Measurements from ENCODE around the gene CES4A. TPM values are rescaled to one million over a fixed set of nuclear protein-coding genes. Genes with fewer than 3 reads are reported as not detected.

The CES4A gene
- total and polyA plus RNA-seq, 9 of the 15 experiments (the other 6 are each of a cell fraction or from before 2014, with no cell fraction given) = 0.09 to 0.13 (median 0.11) TPM; not detected in 6

DNA sequence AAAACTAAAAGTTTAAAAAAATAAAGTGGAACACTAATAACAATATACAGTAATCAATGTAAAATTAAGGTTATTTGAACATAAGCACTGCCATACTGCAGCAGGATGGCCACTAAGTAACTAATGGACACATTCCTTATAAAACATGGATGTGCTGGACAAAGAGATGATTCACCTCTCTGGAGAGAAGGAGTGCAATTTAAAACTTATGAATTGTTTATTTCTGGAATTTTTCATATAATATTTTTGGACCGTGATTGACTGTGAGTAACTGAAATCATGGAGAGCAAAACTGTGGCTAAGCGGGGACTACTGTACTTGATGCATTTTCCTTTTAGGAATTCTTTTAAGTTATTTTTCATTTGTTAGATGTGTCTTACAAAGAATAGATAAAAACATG, 62.4 kb downstream of the CES4A start:
- Histone ChIP-seq H2AFZ (ENCODE audit: low read depth, low read length) (no peak overlapping the region), H3K9me1 (ENCODE audit: control insufficient read depth, insufficient read depth, low read length) (no peaks in the 10 kb centered on the region), H4K20me1 (replicated peaks; ENCODE audit: control insufficient read depth, insufficient read depth, low read length) (no peaks in the 10 kb centered on the region; the same call in none of the 2 replicates), H3K9me3 (replicated peaks; ENCODE audit: control insufficient read depth, insufficient read depth, low read depth, low read length) (no peaks in the 10 kb centered on the region), H3K27me3 (ENCODE audit: control insufficient read depth in 2 of 2, insufficient read depth in 2 of 2, low read length in 2 of 2) (no peaks in the 10 kb centered on the region), H3K79me2 (ENCODE audit: control insufficient read depth, insufficient read depth, low read length) (peaks cover 16% of the 10 kb centered on the region), H3K36me3 (ENCODE audit: control insufficient read depth, insufficient read depth, low read length) (peaks cover 35% of the 10 kb centered on the region), H3K9ac (ENCODE audit: insufficient read depth in 1 of 2, low read depth in 2 of 2, low read length in 2 of 2) (no peak overlapping the region), H3K4me2 (ENCODE audit: insufficient read depth, low read length) (no peak overlapping the region), H3K27ac (ENCODE audit: extremely low read depth, low read depth, low read length) (no peak overlapping the region), H3K4me3 (no peak overlapping the region), H3K4me1 (replicated peaks in 1 of 2; ENCODE audit: control insufficient read depth in 2 of 2, insufficient read depth in 2 of 2, low read length in 2 of 2) (peaks cover 6 to 12% of the 10 kb centered on the region in 2 experiments)
- ChIA-PET CTCF (ENCODE audit: low intra/inter-chr PET ratio) (no interaction called here), POLR2A (interaction anchor here (1.5 kb wide), 1 partner anchor 10 kb away, joined by 4 read pairs; no protein-coding TSS in a partner anchor)
- no peak for ATAC-seq
- DNase-seq (ENCODE audit: extremely low read depth in 1 of 4, low spot score in 3 of 4) = no peak
- no TSS peak for BruUV-seq (replicated peaks)
- 86% methylated on average over 2 of the region's 2 CpGs for WGBS (ENCODE audit: insufficient coverage, low coverage, missing lambda C conversion rate)
- no peak for FAIRE-seq
- in situ Hi-C loops (cut with MboI) (no loop called here), intact Hi-C loops (cut with micrococcal nuclease) (no loop called here)
- TF ChIP-seq, protein P1, sequence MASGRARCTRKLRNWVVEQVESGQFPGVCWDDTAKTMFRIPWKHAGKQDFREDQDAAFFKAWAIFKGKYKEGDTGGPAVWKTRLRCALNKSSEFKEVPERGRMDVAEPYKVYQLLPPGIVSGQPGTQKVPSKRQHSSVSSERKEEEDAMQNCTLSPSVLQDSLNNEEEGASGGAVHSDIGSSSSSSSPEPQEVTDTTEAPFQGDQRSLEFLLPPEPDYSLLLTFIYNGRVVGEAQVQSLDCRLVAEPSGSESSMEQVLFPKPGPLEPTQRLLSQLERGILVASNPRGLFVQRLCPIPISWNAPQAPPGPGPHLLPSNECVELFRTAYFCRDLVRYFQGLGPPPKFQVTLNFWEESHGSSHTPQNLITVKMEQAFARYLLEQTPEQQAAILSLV (tag; IDR thresholded peaks at IDR 0.05) = no peak
- TF ChIP-seq OTX1 (CRISPR knock-in tag; IDR thresholded peaks at IDR 0.05) (no peak), HINFP (tag; conservative IDR thresholded peaks at IDR 0.05; ENCODE audit: low read depth) (no peak), SAP30 (IDR thresholded peaks at IDR 0.05; ENCODE audit: borderline replicate concordance, insufficient read depth, low read depth, low read length, poor library complexity, severe bottlenecking) (no peak), PTRF (tag; IDR thresholded peaks at IDR 0.05) (no peak), SPI1 (IDR thresholded peaks at IDR 0.05; ENCODE audit: borderline replicate concordance, low read depth, low read length) (no peak), ZNF184 (CRISPR knock-in tag; IDR thresholded peaks at IDR 0.05) (no peak)
- TF ChIP-seq, protein P2, sequence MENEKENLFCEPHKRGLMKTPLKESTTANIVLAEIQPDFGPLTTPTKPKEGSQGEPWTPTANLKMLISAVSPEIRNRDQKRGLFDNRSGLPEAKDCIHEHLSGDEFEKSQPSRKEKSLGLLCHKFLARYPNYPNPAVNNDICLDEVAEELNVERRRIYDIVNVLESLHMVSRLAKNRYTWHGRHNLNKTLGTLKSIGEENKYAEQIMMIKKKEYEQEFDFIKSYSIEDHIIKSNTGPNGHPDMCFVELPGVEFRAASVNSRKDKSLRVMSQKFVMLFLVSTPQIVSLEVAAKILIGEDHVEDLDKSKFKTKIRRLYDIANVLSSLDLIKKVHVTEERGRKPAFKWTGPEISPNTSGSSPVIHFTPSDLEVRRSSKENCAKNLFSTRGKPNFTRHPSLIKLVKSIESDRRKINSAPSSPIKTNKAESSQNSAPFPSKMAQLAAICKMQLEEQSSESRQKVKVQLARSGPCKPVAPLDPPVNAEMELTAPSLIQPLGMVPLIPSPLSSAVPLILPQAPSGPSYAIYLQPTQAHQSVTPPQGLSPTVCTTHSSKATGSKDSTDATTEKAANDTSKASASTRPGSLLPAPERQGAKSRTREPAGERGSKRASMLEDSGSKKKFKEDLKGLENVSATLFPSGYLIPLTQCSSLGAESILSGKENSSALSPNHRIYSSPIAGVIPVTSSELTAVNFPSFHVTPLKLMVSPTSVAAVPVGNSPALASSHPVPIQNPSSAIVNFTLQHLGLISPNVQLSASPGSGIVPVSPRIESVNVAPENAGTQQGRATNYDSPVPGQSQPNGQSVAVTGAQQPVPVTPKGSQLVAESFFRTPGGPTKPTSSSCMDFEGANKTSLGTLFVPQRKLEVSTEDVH (IDR thresholded peaks at IDR 0.05; ENCODE audit: low read depth, partially characterized antibody) = no peak
- TF ChIP-seq, protein P3, sequence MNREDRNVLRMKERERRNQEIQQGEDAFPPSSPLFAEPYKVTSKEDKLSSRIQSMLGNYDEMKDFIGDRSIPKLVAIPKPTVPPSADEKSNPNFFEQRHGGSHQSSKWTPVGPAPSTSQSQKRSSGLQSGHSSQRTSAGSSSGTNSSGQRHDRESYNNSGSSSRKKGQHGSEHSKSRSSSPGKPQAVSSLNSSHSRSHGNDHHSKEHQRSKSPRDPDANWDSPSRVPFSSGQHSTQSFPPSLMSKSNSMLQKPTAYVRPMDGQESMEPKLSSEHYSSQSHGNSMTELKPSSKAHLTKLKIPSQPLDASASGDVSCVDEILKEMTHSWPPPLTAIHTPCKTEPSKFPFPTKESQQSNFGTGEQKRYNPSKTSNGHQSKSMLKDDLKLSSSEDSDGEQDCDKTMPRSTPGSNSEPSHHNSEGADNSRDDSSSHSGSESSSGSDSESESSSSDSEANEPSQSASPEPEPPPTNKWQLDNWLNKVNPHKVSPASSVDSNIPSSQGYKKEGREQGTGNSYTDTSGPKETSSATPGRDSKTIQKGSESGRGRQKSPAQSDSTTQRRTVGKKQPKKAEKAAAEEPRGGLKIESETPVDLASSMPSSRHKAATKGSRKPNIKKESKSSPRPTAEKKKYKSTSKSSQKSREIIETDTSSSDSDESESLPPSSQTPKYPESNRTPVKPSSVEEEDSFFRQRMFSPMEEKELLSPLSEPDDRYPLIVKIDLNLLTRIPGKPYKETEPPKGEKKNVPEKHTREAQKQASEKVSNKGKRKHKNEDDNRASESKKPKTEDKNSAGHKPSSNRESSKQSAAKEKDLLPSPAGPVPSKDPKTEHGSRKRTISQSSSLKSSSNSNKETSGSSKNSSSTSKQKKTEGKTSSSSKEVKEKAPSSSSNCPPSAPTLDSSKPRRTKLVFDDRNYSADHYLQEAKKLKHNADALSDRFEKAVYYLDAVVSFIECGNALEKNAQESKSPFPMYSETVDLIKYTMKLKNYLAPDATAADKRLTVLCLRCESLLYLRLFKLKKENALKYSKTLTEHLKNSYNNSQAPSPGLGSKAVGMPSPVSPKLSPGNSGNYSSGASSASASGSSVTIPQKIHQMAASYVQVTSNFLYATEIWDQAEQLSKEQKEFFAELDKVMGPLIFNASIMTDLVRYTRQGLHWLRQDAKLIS (CRISPR knock-in tag; IDR thresholded peaks at IDR 0.05) = no peak
- TF ChIP-seq, protein P4, sequence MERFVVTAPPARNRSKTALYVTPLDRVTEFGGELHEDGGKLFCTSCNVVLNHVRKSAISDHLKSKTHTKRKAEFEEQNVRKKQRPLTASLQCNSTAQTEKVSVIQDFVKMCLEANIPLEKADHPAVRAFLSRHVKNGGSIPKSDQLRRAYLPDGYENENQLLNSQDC (CRISPR knock-in tag; IDR thresholded peaks at IDR 0.05) = no peak

Measured in K562 (cell line).